Measurements from ENCODE around the gene PCCA.

- TF ChIP-seq BHLHE40 (IDR thresholded peaks at IDR 0.05; ENCODE audit: borderline replicate concordance), result no peak
- no peak for TF ChIP-seq FOXK2 (IDR thresholded peaks at IDR 0.05)
- no peak for TF ChIP-seq FOXM1 (IDR thresholded peaks at IDR 0.05; ENCODE audit: borderline replicate concordance)
- TF ChIP-seq HDGF (IDR thresholded peaks at IDR 0.05; ENCODE audit: borderline replicate concordance), result no peak
- TF ChIP-seq LEF1 (IDR thresholded peaks at IDR 0.05; ENCODE audit: borderline replicate concordance), result no peak
- no peak for TF ChIP-seq SP1 (IDR thresholded peaks at IDR 0.05)
- TF ChIP-seq SUZ12 (IDR thresholded peaks at IDR 0.05), result no peak
- TF ChIP-seq ZNF384 (IDR thresholded peaks at IDR 0.05), result no peak
- TF ChIP-seq CTBP1 (IDR thresholded peaks at IDR 0.05; ENCODE audit: borderline replicate concordance), result no peak
- no peak for TF ChIP-seq ARNT (IDR thresholded peaks at IDR 0.05)
- TF ChIP-seq TARDBP (IDR thresholded peaks at IDR 0.05), result no peak
- no peak for TF ChIP-seq NFRKB (IDR thresholded peaks at IDR 0.05)
- no peak for TF ChIP-seq ELF4 (IDR thresholded peaks at IDR 0.05)
Observed at GRCh38 chr13:100365680-100366079, 276.8 kb downstream of the PCCA start.
